Ishikawa (cell line): Measurements from ENCODE around the gene TMEM91.

Source experiments
- TCF12 ChIP-seq: IDR thresholded peaks from 2 replicates; pipeline ENCODE4 v1.6.1; 2012; ENCODE audit warnings: low read depth
- TF ChIP-seq, protein P1 (sequence below): IDR thresholded peaks from 2 replicates; pipeline ENCODE4 v1.6.1; 2012

DNA sequence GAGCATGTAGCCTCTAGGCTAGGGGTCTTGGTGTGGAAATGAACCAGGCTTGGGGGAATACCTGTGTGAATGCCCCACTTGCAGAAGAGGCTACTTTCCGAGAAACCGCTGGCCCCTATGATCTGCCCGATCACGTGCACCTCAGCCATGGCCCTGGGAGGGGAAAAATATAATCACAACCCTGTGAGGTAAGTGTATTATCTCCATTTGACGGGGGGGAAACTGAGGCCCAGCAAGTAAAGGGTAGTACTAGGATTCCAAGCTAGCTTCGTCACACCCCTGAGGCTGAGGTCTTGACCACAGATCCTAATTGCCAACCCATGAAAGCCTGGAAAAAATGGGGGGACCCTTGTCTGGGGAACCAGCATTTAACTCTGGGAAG is 13.0 kb upstream of the TMEM91 start:
- TF ChIP-seq, protein P1, sequence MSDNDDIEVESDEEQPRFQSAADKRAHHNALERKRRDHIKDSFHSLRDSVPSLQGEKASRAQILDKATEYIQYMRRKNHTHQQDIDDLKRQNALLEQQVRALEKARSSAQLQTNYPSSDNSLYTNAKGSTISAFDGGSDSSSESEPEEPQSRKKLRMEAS = 0 out of 2 replicates have a peak, but pooled peaks have one; percentile 0
- TF ChIP-seq TCF12 = no peak
